ENCODE measurements around the gene EVPL. TPM values are rescaled to one million over a fixed set of nuclear protein-coding genes. Genes with fewer than 3 reads are reported as not detected.

Gene EVPL
- total and polyA plus RNA-seq, 2 of the 13 experiments (the other 11 are each of a cell fraction or from before 2014, with no cell fraction given), result 2.1 to 8.2 TPM

DNA sequence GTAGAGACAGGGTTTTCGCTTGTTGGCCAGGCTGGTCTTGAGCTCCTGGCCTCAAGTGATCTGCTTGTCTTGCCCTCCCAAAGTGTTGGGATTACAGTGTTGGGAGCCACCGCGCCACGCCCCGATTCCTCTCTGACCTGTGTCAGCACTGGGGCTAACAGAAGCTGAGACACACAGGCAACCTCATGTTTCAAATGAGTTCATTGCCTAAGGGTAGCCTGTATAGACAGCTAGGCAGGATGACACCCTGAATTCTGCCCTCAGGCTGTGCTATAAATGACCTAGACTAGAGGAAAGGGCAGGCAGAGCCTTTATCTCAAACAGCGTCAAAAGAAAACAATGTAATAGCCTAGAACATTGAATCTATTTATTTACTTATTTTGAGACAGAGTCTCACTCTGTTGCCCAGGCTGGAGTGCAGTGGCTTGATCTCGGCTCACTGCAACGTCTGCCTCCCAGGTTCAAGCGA is 28.7 kb downstream of the EVPL start (continued):
- TF ChIP-seq SAFB2 (CRISPR knock-in tag; IDR thresholded peaks at IDR 0.05; ENCODE audit: borderline replicate concordance, low read depth) (no peak), SMAD9 (CRISPR knock-in tag; IDR thresholded peaks at IDR 0.05) (0 out of 2 replicates have a peak, but pooled peaks have one; percentile 61), XRCC5 (optimal IDR thresholded peaks at IDR 0.05; ENCODE audit: low read length) (peak; percentile 24), ZNF782 (CRISPR knock-in tag; IDR thresholded peaks at IDR 0.05; ENCODE audit: borderline replicate concordance) (0 out of 2 replicates have a peak, but pooled peaks have one; percentile 42), PITX1 (CRISPR knock-in tag; IDR thresholded peaks at IDR 0.05) (peak; percentile 65; the same call in 1 of the 2 replicates), RXRA (CRISPR knock-in tag; IDR thresholded peaks at IDR 0.05) (peak; percentile 8; the same call in 1 of the 2 replicates), ZNF331 (CRISPR knock-in tag; IDR thresholded peaks at IDR 0.05) (no peak), ZFP37 (CRISPR knock-in tag; IDR thresholded peaks at IDR 0.05; ENCODE audit: borderline replicate concordance) (no peak), GMEB1 (CRISPR knock-in tag; IDR thresholded peaks at IDR 0.05; ENCODE audit: borderline replicate concordance) (peak; percentile 9; the same call in 1 of the 2 replicates), ZNF12 (CRISPR knock-in tag; IDR thresholded peaks at IDR 0.05) (peak; percentile 86), TOE1 (CRISPR knock-in tag; IDR thresholded peaks at IDR 0.05) (no peak), ADNP (CRISPR knock-in tag; IDR thresholded peaks at IDR 0.05) (0 out of 2 replicates have a peak, but pooled peaks have one; percentile 15), ZNF510 (CRISPR knock-in tag; IDR thresholded peaks at IDR 0.05; ENCODE audit: low read depth) (peak; percentile 66; the same call in 1 of the 2 replicates), ARHGAP35 (CRISPR knock-in tag; IDR thresholded peaks at IDR 0.05; ENCODE audit: borderline replicate concordance) (peak; percentile 56; the same call in 1 of the 2 replicates), ARNT2 (CRISPR knock-in tag; IDR thresholded peaks at IDR 0.05; ENCODE audit: low read depth) (0 out of 2 replicates have a peak, but pooled peaks have one; percentile 37), ARID3A (IDR thresholded peaks at IDR 0.05; ENCODE audit: low read depth, low read length) (peak; percentile 67; the same call in 1 of the 2 replicates), PAF1 (CRISPR knock-in tag; IDR thresholded peaks at IDR 0.05) (no peak), POLR2A (IDR thresholded peaks at IDR 0.05; ENCODE audit: insufficient read depth in 1 of 2, low read depth in 2 of 2, low read length in 2 of 2) (peak in 1 of 2 experiments; percentile 44; a peak in 1 of 4 replicates), ZNF788 (CRISPR knock-in tag; IDR thresholded peaks at IDR 0.05; ENCODE audit: borderline replicate concordance) (0 out of 2 replicates have a peak, but pooled peaks have one; percentile 6), STAG1 (CRISPR knock-in tag; IDR thresholded peaks at IDR 0.05) (no peak), ATM (IDR thresholded peaks at IDR 0.05; ENCODE audit: borderline replicate concordance) (no peak), ZNF7 (CRISPR knock-in tag; IDR thresholded peaks at IDR 0.05) (no peak), NCOR1 (IDR thresholded peaks at IDR 0.05; ENCODE audit: borderline replicate concordance, low read length) (no peak; the same call in 1 of the 2 replicates)
- TF ChIP-seq, protein P1, sequence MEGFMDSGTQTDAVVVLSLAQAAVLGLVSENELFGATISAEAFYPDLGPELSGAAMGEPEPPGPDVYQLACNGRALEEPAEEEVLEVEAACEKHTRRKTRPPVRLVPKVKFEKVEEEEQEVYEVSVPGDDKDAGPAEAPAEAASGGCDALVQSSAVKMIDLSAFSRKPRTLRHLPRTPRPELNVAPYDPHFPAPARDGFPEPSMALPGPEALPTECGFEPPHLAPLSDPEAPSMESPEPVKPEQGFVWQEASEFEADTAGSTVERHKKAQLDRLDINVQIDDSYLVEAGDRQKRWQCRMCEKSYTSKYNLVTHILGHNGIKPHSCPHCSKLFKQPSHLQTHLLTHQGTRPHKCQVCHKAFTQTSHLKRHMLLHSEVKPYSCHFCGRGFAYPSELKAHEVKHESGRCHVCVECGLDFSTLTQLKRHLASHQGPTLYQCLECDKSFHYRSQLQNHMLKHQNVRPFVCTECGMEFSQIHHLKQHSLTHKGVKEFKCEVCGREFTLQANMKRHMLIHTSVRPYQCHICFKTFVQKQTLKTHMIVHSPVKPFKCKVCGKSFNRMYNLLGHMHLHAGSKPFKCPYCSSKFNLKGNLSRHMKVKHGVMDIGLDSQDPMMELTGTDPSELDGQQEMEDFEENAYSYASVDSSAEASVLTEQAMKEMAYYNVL (CRISPR knock-in tag; IDR thresholded peaks at IDR 0.05; ENCODE audit: borderline replicate concordance), result peak; percentile 35; the same call in 1 of the 2 replicates

All from HepG2 (cell line).